K562 (cell line): Measurements from ENCODE around the gene POLR3A. TPM values are rescaled to one million over a fixed set of nuclear protein-coding genes. Genes with fewer than 3 reads are reported as not detected.

ENCODE experiments used
- ATAC-seq: fragments of 200-7000 bp; cut with Tn5 transposase; 3 replicates; pipeline ENCODE4 v1.9.1; 2020; ENCODE audit warnings: moderate library complexity
- BruUV-seq: library from RNA; stranded (reverse); fragments of 400-500 nt; replicated peaks from 2 replicates; lab custom pipeline; 2021; lab: Mats Ljungman, UMichigan
- CTCF ChIA-PET: fragments of 300-600 bp; formaldehyde crosslinking; extraction: SDS; loops from one replicate; lab custom pipeline; 2021; ENCODE audit warnings: low intra/inter-chr PET ratio; lab: Yijun Ruan, JAX
- POLR2A ChIA-PET: fragments of 300-600, 350-650 bp; sonication (Branson Sonifier 250); formaldehyde crosslinking; extraction: SDS; loops from one replicate; lab custom pipeline; 2021; ENCODE audit warnings: antibody characterized with exemption, inconsistent platforms; lab: Yijun Ruan, JAX
- DNase-seq, 4 experiments: peaks; one replicate each; pipeline versions ENCODE4 v3.0.0 to v3.0.0-alpha.2; 2011 to 2018; ENCODE audit warnings: low spot score in 3 of 4, mixed read lengths in 3 of 4; ENCODE audit errors: extremely low read depth in 1 of 4
- FAIRE-seq: peaks from 2 replicates; lab custom pipeline; 2011; peaks lifted over from hg19 to GRCh38; lab: Jason Lieb, UNC
- H2AFZ ChIP-seq: 2 replicates; pipeline ENCODE4 v1.6.0; 2011; ENCODE audit warnings: low read depth, low read length, control low read depth, inconsistent platforms
- H3K27ac ChIP-seq: fragments of 200-600 bp; 3 replicates; pipeline ENCODE4 v1.8.0; 2011; ENCODE audit warnings: low read depth, mild to moderate bottlenecking, control low read depth, inconsistent platforms, low read length, moderate library complexity, mixed read lengths; ENCODE audit errors: extremely low read depth
- H3K27me3 ChIP-seq, 2 experiments: fragments of 300-600 bp in 1 of 2; 2 replicates in 1 of 2; 3 replicates in 1 of 2; pipeline versions ENCODE4 v1.6.0 to v1.8.0; 2011; ENCODE audit warnings: inconsistent platforms in 2 of 2, low read length in 2 of 2, mild to moderate bottlenecking in 1 of 2, mixed read lengths in 1 of 2, moderate library complexity in 1 of 2; ENCODE audit not compliant: control insufficient read depth in 2 of 2, insufficient read depth in 2 of 2
- H3K36me3 ChIP-seq: fragments of 300-600 bp; 3 replicates; pipeline ENCODE4 v1.8.0; 2011; ENCODE audit warnings: mild to moderate bottlenecking, low read length, inconsistent platforms; ENCODE audit not compliant: control insufficient read depth, insufficient read depth
- H3K4me1 ChIP-seq, 2 experiments: fragments of 200-600 bp in 1 of 2; replicated peaks in 1 of 2; 2 replicates in 1 of 2; 3 replicates in 1 of 2; pipeline versions ENCODE4 v1.5.1 to v1.8.0; 2011; ENCODE audit warnings: inconsistent platforms in 2 of 2, low read length in 2 of 2, mild to moderate bottlenecking in 1 of 2, mixed read lengths in 1 of 2, moderate library complexity in 1 of 2; ENCODE audit not compliant: control insufficient read depth in 2 of 2, insufficient read depth in 2 of 2
- H3K4me2 ChIP-seq: 2 replicates; pipeline ENCODE4 v1.6.1; 2011; ENCODE audit warnings: low read length, control low read depth, inconsistent platforms, mixed read lengths; ENCODE audit not compliant: insufficient read depth
- H3K4me3 ChIP-seq: fragments of 200-600 bp; sonication (generic), shearing (Covaris generic); 2 replicates; pipeline ENCODE4 v1.5.1; 2016; ENCODE audit warnings: control low read depth, inconsistent platforms
- H3K79me2 ChIP-seq: fragments of 200-600 bp; 3 replicates; pipeline ENCODE4 v1.8.0; 2011; ENCODE audit warnings: low read length, inconsistent platforms; ENCODE audit not compliant: control insufficient read depth, insufficient read depth
- H3K9ac ChIP-seq, 2 experiments: 2 replicates each; pipeline versions ENCODE4 v1.6.0 to v1.6.1; 2011; ENCODE audit warnings: low read depth in 2 of 2, low read length in 2 of 2, control low read depth in 1 of 2, inconsistent platforms in 1 of 2, mild to moderate bottlenecking in 1 of 2, mixed read lengths in 1 of 2; ENCODE audit not compliant: insufficient read depth in 1 of 2
- H3K9me1 ChIP-seq: one replicate; pipeline ENCODE4 v1.6.0; 2011; ENCODE audit warnings: inconsistent platforms, mild to moderate bottlenecking, low read length, moderate library complexity; ENCODE audit not compliant: control insufficient read depth, insufficient read depth
- H3K9me3 ChIP-seq: replicated peaks from 2 replicates; pipeline ENCODE4 v1.5.1; 2011; ENCODE audit warnings: low read depth, low read length, inconsistent platforms; ENCODE audit not compliant: control insufficient read depth, insufficient read depth
- H4K20me1 ChIP-seq: replicated peaks from 2 replicates; pipeline ENCODE4 v1.6.1; 2011; ENCODE audit warnings: low read length, inconsistent platforms, mixed read lengths; ENCODE audit not compliant: control insufficient read depth, insufficient read depth
- BCOR ChIP-seq: fragments of 450-650 bp; IDR thresholded peaks from 2 replicates; pipeline ENCODE4 v1.6.1; 2016
- CBX3 ChIP-seq, 2 experiments: IDR thresholded peaks; 1 replicate in 1 of 2; 2 replicates in 1 of 2; pipeline ENCODE4 v1.6.1; 2012; ENCODE audit warnings: inconsistent platforms in 2 of 2, low read length in 2 of 2, borderline replicate concordance in 1 of 2, control low read depth in 1 of 2
- CHD1 ChIP-seq: fragments of 200-600 bp; sonication (generic); IDR thresholded peaks from one replicate; pipeline ENCODE4 v1.6.1; 2012; ENCODE audit warnings: mild to moderate bottlenecking, moderate library complexity, low read length, inconsistent platforms
- DMBX1 ChIP-seq: fragments of 250-450 bp; sonication (Bioruptor Pico); IDR thresholded peaks from 2 replicates; pipeline ENCODE4 v1.8.0; 2022; ENCODE audit warnings: inconsistent platforms, mild to moderate bottlenecking, moderate library complexity, borderline replicate concordance
- ETV6 ChIP-seq, 3 experiments: fragments of 150-350 bp in 1 of 3; sonication (generic) in 1 of 3; formaldehyde crosslinking in 1 of 3; IDR thresholded peaks; 2 replicates each; pipeline versions ENCODE4 v1.6.1 to v1.8.0; 2014 to 2022; ENCODE audit warnings: borderline replicate concordance in 2 of 3, low read depth in 2 of 3, antibody characterized with exemption in 1 of 3, low read length in 1 of 3, mild to moderate bottlenecking in 1 of 3, missing genetic modification reagents in 1 of 3
- HNRNPLL ChIP-seq: fragments of 200-400 bp; formaldehyde crosslinking; IDR thresholded peaks from 2 replicates; pipeline ENCODE4 v1.6.1; 2017; ENCODE audit warnings: low read length, low read depth, mild to moderate bottlenecking; ENCODE audit not compliant: poor library complexity, severe bottlenecking
- MED1 ChIP-seq: sonication (generic); formaldehyde crosslinking; IDR thresholded peaks from 2 replicates; pipeline ENCODE4 v1.8.1; 2023; ENCODE audit warnings: missing genetic modification reagents, borderline replicate concordance
- TRIM28 ChIP-seq: fragments of 450-650 bp; IDR thresholded peaks from 2 replicates; pipeline ENCODE4 v1.6.1; 2017
- ZBTB2 ChIP-seq: fragments of 450-650 bp; IDR thresholded peaks from 2 replicates; pipeline ENCODE4 v1.6.1; 2016; ENCODE audit warnings: antibody characterized with exemption
- ZEB2 ChIP-seq: fragments of 450-650 bp; IDR thresholded peaks from 2 replicates; pipeline ENCODE4 v1.6.1; 2016
- ZFP1 ChIP-seq: fragments of 450-650 bp; formaldehyde crosslinking; IDR thresholded peaks from 2 replicates; pipeline ENCODE4 v1.4.0; 2020; ENCODE audit warnings: mild to moderate bottlenecking, mixed read lengths
- ZNF143 ChIP-seq: sonication (generic); formaldehyde crosslinking; IDR thresholded peaks from 2 replicates; pipeline ENCODE4 v1.9.0; 2022; ENCODE audit warnings: mild to moderate bottlenecking, missing genetic modification reagents
- ZNF212 ChIP-seq: fragments of 450-650 bp; formaldehyde crosslinking; IDR thresholded peaks from 2 replicates; pipeline ENCODE4 v1.4.0; 2020; ENCODE audit warnings: mild to moderate bottlenecking
- ZNF444 ChIP-seq: fragments of 250-450 bp; sonication (Bioruptor Pico); IDR thresholded peaks from 2 replicates; pipeline ENCODE4 v1.4.0; 2020; ENCODE audit warnings: mild to moderate bottlenecking, moderate library complexity
- ZNF644 ChIP-seq: fragments of 200-800 bp; sonication (Bioruptor generic); IDR thresholded peaks from 2 replicates; pipeline ENCODE4 v1.6.1; 2016; ENCODE audit warnings: low read depth, missing genetic modification characterization, missing compliant biosample characterization
- ZNF830 ChIP-seq: fragments of 250-450 bp; sonication (Bioruptor Pico); IDR thresholded peaks from 2 replicates; pipeline ENCODE4 v1.5.0; 2021; ENCODE audit warnings: mild to moderate bottlenecking
- WGBS: fragments of 100-300 bp; shearing (Covaris generic); methylation state at CpG from one replicate; pipeline ENCODE4 v1.1.6; 2016; ENCODE audit warnings: low coverage, mixed read lengths; ENCODE audit not compliant: insufficient coverage; ENCODE audit errors: missing lambda C conversion rate; 5-methylcytosine and 5-hydroxymethylcytosine counted together
- in situ Hi-C: fragments of 300-500 bp; cut with MboI; formaldehyde crosslinking; loops from 4 replicates; pipeline ENCODE4 v1.15.0; 2018; ENCODE audit warnings: inconsistent platforms, mixed read lengths
- intact Hi-C: fragments of 100-400 bp; cut with micrococcal nuclease; formaldehyde crosslinking; loops from 2 replicates; pipeline ENCODE4 v1.14.2; 2022
- polyA plus RNA-seq, 8 experiments: library from polyadenylated mRNA; depleted of rRNA in 4 of 8; stranded (reverse) in 5 of 8; unstranded in 3 of 8; fragments of >200 nt; fragmentation: Nextera tagmentation in 2 of 8; fragmentation: Illumina TruSeq in 1 of 8; extraction: Ambion mirVana in 2 of 8; extraction: Trizol in 1 of 8; gene quantifications; 2 replicates each; pipeline versions ENCODE4 v1.2.1 to v1.2.3, GENCODE V29; 2011 to 2014; ENCODE audit warnings: inconsistent platforms in 1 of 8, missing spikeins in 1 of 8
- total RNA-seq, 7 experiments: library from RNA; depleted of rRNA in 6 of 7; stranded (reverse); fragments of >200 nt in 6 of 7; fragmentation: Illumina TruSeq in 2 of 7; extraction: Trizol in 2 of 7; gene quantifications; 2 replicates each; pipeline versions ENCODE4 v1.2.1 to v1.2.3, GENCODE V29; 2011 to 2021; ENCODE audit warnings: low replicate concordance in 1 of 7
- TF ChIP-seq, protein P1 (sequence below): fragments of 450-650 bp; IDR thresholded peaks from 2 replicates; pipeline ENCODE4 v1.7.0; 2016; ENCODE audit warnings: borderline replicate concordance

POLR3A gene
- total and polyA plus RNA-seq, 9 of the 15 experiments (the other 6 are each of a cell fraction or from before 2014, with no cell fraction given): 14.9 to 37.0 (median 26.7) TPM

DNA sequence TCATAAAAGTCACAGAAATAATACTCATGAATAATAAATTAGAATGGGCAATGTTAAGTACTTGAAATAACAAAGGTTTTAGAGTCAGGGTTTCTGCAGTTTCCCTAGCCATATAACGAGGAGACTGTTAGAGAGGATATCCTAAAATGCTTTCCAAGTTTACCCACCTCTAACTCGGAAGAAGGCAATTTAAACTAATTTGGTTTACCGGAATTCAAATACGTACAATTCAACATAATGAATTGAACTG is 4.0 kb upstream of the POLR3A start (continued):
- 0 out of 2 replicates have a peak, but pooled peaks have one; percentile 59 for TF ChIP-seq ZNF644 (tag)

- ChIA-PET POLR2A (interaction anchor here (0.6 to 1.8 kb wide), 4 partner anchors 8 to 163 kb away, joined by 3 to 7 read pairs (median 4); no protein-coding TSS in a partner anchor), CTCF (interaction anchor here (0.5 to 1.5 kb wide), 5 partner anchors 121 to 1459 kb away, joined by 3 to 9 read pairs (median 5); no protein-coding TSS in a partner anchor)
- in situ Hi-C loops (loop anchor here (25.0 kb wide), 1 partner anchor 1159 kb away; no protein-coding TSS in a partner anchor), intact Hi-C loops (loop anchor here (2.0 to 5.0 kb wide), 2 partner anchors 120 to 181 kb away; no protein-coding TSS in a partner anchor)
- H3K9me1 ChIP-seq: no peaks in the 10 kb centered on the region
- H3K27ac ChIP-seq: peak overlapping the region; percentile 77
- ATAC-seq (peak; percentile 14), FAIRE-seq (no peak), DNase-seq (peak in 2 of 4 experiments; percentile 52 to 62)
- BruUV-seq: TSS peak; percentile 63
- peak overlapping the region; percentile 99 for H2AFZ ChIP-seq
- peaks cover 44% of the 10 kb centered on the region for H3K36me3 ChIP-seq
- peaks cover 2% of the 10 kb centered on the region; the same call in 1 of the 2 replicates for H3K9me3 ChIP-seq
- H4K20me1 ChIP-seq: no peaks in the 10 kb centered on the region; the same call in 1 of the 2 replicates
- peak overlapping the region; percentile 98 for H3K4me2 ChIP-seq
- H3K27me3 ChIP-seq: no peaks in the 10 kb centered on the region
- H3K4me3 ChIP-seq: peak overlapping the region; percentile 89
- peaks cover 32% of the 10 kb centered on the region for H3K79me2 ChIP-seq
- peak overlapping the region; percentile 96 to 97 for H3K9ac ChIP-seq
- H3K4me1 ChIP-seq: peaks cover 8% of the 10 kb centered on the region in 2 experiments; a peak in 3 of 5 replicates
- 17% methylated on average over 36 of the region's 36 CpGs for WGBS
- TF ChIP-seq TRIM28 (0 out of 2 replicates have a peak, but pooled peaks have one; percentile 18), ZBTB2 (no peak), MED1 (CRISPR knock-in tag) (0 out of 2 replicates have a peak, but pooled peaks have one; percentile 56), CBX3 (IDR thresholded peaks at IDR 0.05; ENCODE audit: borderline replicate concordance in 1 of 2, low read length in 2 of 2) (0 out of 3 replicates have a peak, but pooled peaks of 1 of the 2 experiments have one; percentile 16), HNRNPLL (no peak), BCOR (peak; percentile 53), ZNF830 (CRISPR knock-in tag) (peak; percentile 31; the same call in 1 of the 2 replicates), CHD1 (peak; percentile 59), ZEB2 (no peak), ZNF212 (CRISPR knock-in tag) (no peak), ZNF444 (CRISPR knock-in tag) (no peak), ZNF143 (0 out of 2 replicates have a peak, but pooled peaks have one; percentile 22), ETV6 (IDR thresholded peaks at IDR 0.05; ENCODE audit: borderline replicate concordance in 1 of 2, low read depth in 2 of 2, low read length in 1 of 2) (no peak), ETV6 (CRISPR knock-in tag; IDR thresholded peaks at IDR 0.05; ENCODE audit: borderline replicate concordance) (0 out of 2 replicates have a peak, but pooled peaks have one; percentile 32), DMBX1 (CRISPR knock-in tag) (no peak), ZFP1 (CRISPR knock-in tag) (no peak)
- TF ChIP-seq, protein P1, sequence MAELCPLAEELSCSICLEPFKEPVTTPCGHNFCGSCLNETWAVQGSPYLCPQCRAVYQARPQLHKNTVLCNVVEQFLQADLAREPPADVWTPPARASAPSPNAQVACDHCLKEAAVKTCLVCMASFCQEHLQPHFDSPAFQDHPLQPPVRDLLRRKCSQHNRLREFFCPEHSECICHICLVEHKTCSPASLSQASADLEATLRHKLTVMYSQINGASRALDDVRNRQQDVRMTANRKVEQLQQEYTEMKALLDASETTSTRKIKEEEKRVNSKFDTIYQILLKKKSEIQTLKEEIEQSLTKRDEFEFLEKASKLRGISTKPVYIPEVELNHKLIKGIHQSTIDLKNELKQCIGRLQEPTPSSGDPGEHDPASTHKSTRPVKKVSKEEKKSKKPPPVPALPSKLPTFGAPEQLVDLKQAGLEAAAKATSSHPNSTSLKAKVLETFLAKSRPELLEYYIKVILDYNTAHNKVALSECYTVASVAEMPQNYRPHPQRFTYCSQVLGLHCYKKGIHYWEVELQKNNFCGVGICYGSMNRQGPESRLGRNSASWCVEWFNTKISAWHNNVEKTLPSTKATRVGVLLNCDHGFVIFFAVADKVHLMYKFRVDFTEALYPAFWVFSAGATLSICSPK: 0 out of 2 replicates have a peak, but pooled peaks have one; percentile 21
Measured at GRCh38 chr10:78028438-78029268, 662 bp downstream of the POLR3A start.
